H1 (cell line): ENCODE data around the gene ARL6IP4. TPM values are rescaled to one million over a fixed set of nuclear protein-coding genes. Genes with fewer than 3 reads are reported as not detected.

Experiments
- CTCF ChIA-PET: fragments of 300-600 bp; sonication (Branson Sonifier 250); formaldehyde crosslinking; loops from one replicate; lab custom pipeline; 2021; ENCODE audit not compliant: partially characterized antibody; lab: Charles Lee
- POLR2A ChIA-PET: fragments of 300-600 bp; sonication (Branson Sonifier 250); formaldehyde crosslinking; loops from one replicate; lab custom pipeline; 2021; ENCODE audit warnings: inconsistent platforms; ENCODE audit not compliant: partially characterized antibody; lab: Charles Lee
- DNase-seq, 2 experiments: peaks; one replicate each; pipeline versions ENCODE4 v3.0.0 to v3.0.0-alpha.2; 2010 to 2022; ENCODE audit warnings: low spot score in 2 of 2, low read depth in 1 of 2, mixed read lengths in 1 of 2
- FAIRE-seq: peaks from 2 replicates; lab custom pipeline; 2011; peaks lifted over from hg19 to GRCh38; lab: Jason Lieb, UNC
- H2AFZ ChIP-seq: 2 replicates; pipeline ENCODE4 v1.8.1; 2012; ENCODE audit warnings: low read length, inconsistent platforms
- H2AK5ac ChIP-seq: 2 replicates; pipeline ENCODE4 v1.6.1; 2013; ENCODE audit warnings: low read depth, low read length
- H2BK120ac ChIP-seq: replicated peaks from 2 replicates; pipeline ENCODE3; 2013; ENCODE audit warnings: low read depth, low read length, inconsistent platforms
- H2BK12ac ChIP-seq: 2 replicates; pipeline ENCODE4 v1.6.1; 2013; ENCODE audit warnings: low read depth, low read length
- H2BK15ac ChIP-seq: 2 replicates; pipeline ENCODE4 v1.6.1; 2013; ENCODE audit warnings: low read length
- H2BK20ac ChIP-seq: 2 replicates; pipeline ENCODE4 v1.6.1; 2013; ENCODE audit warnings: low read length
- H2BK5ac ChIP-seq: 2 replicates; pipeline ENCODE4 v1.6.1; 2013; ENCODE audit warnings: low read depth, low read length
- H3K14ac ChIP-seq: 2 replicates; pipeline ENCODE4 v1.6.1; 2013; ENCODE audit warnings: inconsistent platforms; ENCODE audit not compliant: insufficient read length
- H3K18ac ChIP-seq: 2 replicates; pipeline ENCODE4 v1.6.1; 2013; ENCODE audit warnings: low read length; ENCODE audit errors: extremely low read depth
- H3K23ac ChIP-seq: 2 replicates; pipeline ENCODE4 v1.6.1; 2013; ENCODE audit warnings: inconsistent platforms; ENCODE audit not compliant: insufficient read length
- H3K23me2 ChIP-seq: 2 replicates; pipeline ENCODE4 v1.6.1; 2013; ENCODE audit warnings: low read depth, low read length
- H3K27ac ChIP-seq: 2 replicates; pipeline ENCODE4 v1.6.1; 2011; ENCODE audit warnings: low read depth, low read length, inconsistent platforms
- H3K27me3 ChIP-seq, 4 experiments: replicated peaks in 1 of 4; 1 replicate in 1 of 4; 2 replicates in 3 of 4; pipeline versions ENCODE4 v1.6.1 to v1.8.1; 2011 to 2013; ENCODE audit warnings: low read length in 3 of 4, mild to moderate bottlenecking in 3 of 4, inconsistent platforms in 2 of 4, mixed read lengths in 2 of 4, moderate library complexity in 1 of 4; ENCODE audit not compliant: control insufficient read depth in 3 of 4, insufficient read depth in 3 of 4; ENCODE audit errors: extremely low read depth in 1 of 4
- H3K36me3 ChIP-seq, 4 experiments: 2 replicates each; pipeline versions ENCODE4 v1.6.1 to v1.8.1; 2011 to 2013; ENCODE audit warnings: mild to moderate bottlenecking in 4 of 4, low read length in 3 of 4, moderate library complexity in 2 of 4, control low read depth in 1 of 4, inconsistent platforms in 1 of 4; ENCODE audit not compliant: insufficient read depth in 4 of 4, control insufficient read depth in 2 of 4
- H3K4ac ChIP-seq: replicated peaks from 2 replicates; pipeline ENCODE3; 2013; ENCODE audit warnings: low read length, low read depth, mixed read lengths, inconsistent platforms; ENCODE audit not compliant: insufficient read length
- H3K4me1 ChIP-seq, 4 experiments: replicated peaks in 1 of 4; 1 replicate in 1 of 4; 2 replicates in 3 of 4; pipeline versions ENCODE4 v1.6.1 to v1.8.1; 2011 to 2013; ENCODE audit warnings: low read length in 3 of 4, inconsistent platforms in 2 of 4, mixed read lengths in 1 of 4; ENCODE audit not compliant: insufficient read depth in 4 of 4, control insufficient read depth in 3 of 4
- H3K4me2 ChIP-seq, 2 experiments: 2 replicates each; pipeline versions ENCODE4 v1.6.1 to v1.8.1; 2011 to 2013; ENCODE audit warnings: low read depth in 2 of 2, low read length in 2 of 2, control low read depth in 1 of 2, inconsistent platforms in 1 of 2, mild to moderate bottlenecking in 1 of 2; ENCODE audit not compliant: insufficient read depth in 1 of 2
- H3K4me3 ChIP-seq, 4 experiments: fragments of 200-600, 300-600 bp in 1 of 4; sonication (generic), shearing (Covaris generic), sonication (Bioruptor Twin) in 1 of 4; 2 replicates each; pipeline versions ENCODE4 v1.5.1 to v1.8.1; 2011 to 2016; ENCODE audit warnings: low read length in 4 of 4, low read depth in 3 of 4, control low read depth in 2 of 4, inconsistent platforms in 2 of 4, mild to moderate bottlenecking in 2 of 4, mixed read lengths in 1 of 4, moderate library complexity in 1 of 4; ENCODE audit not compliant: insufficient read depth in 2 of 4; ENCODE audit errors: extremely low read depth in 1 of 4
- H3K56ac ChIP-seq: replicated peaks from 2 replicates; pipeline ENCODE3; 2013; ENCODE audit warnings: low read depth, mild to moderate bottlenecking, mixed read lengths, low read length, inconsistent platforms; ENCODE audit not compliant: insufficient read length
- H3K79me1 ChIP-seq: 2 replicates; pipeline ENCODE4 v1.6.1; 2013; ENCODE audit warnings: low read depth, low read length, control low read depth
- H3K79me2 ChIP-seq, 2 experiments: 2 replicates each; pipeline versions ENCODE4 v1.6.1 to v1.8.1; 2012 to 2013; ENCODE audit warnings: low read length in 2 of 2, mild to moderate bottlenecking in 2 of 2, inconsistent platforms in 1 of 2; ENCODE audit not compliant: insufficient read depth in 2 of 2, control insufficient read depth in 1 of 2
- H3K9ac ChIP-seq, 4 experiments: replicated peaks in 1 of 4; 1 replicate in 1 of 4; 2 replicates in 3 of 4; pipeline versions ENCODE4 v1.6.1 to v1.8.1; 2011 to 2013; ENCODE audit warnings: low read depth in 3 of 4, low read length in 3 of 4, control low read depth in 2 of 4, mild to moderate bottlenecking in 2 of 4, moderate library complexity in 2 of 4, inconsistent platforms in 1 of 4; ENCODE audit errors: extremely low read depth in 1 of 4
- H3K9me3 ChIP-seq, 2 experiments: 2 replicates each; pipeline versions ENCODE4 v1.6.1 to v1.8.1; 2012 to 2013; ENCODE audit warnings: mild to moderate bottlenecking in 2 of 2, moderate library complexity in 2 of 2, control low read depth in 1 of 2, inconsistent platforms in 1 of 2, low read depth in 1 of 2, low read length in 1 of 2, mixed read lengths in 1 of 2; ENCODE audit not compliant: insufficient read depth in 2 of 2
- H4K20me1 ChIP-seq, 2 experiments: replicated peaks in 1 of 2; 2 replicates each; pipeline versions ENCODE3 to v1.8.1; 2011 to 2013; ENCODE audit warnings: inconsistent platforms in 2 of 2, low read length in 2 of 2, mild to moderate bottlenecking in 1 of 2; ENCODE audit not compliant: insufficient read depth in 2 of 2, control insufficient read depth in 1 of 2
- H4K5ac ChIP-seq: 2 replicates; pipeline ENCODE4 v1.6.1; 2013; ENCODE audit warnings: low read length, low read depth, mixed read lengths, inconsistent platforms; ENCODE audit not compliant: insufficient read length
- H4K8ac ChIP-seq: 2 replicates; pipeline ENCODE4 v1.8.0; 2013; ENCODE audit warnings: mild to moderate bottlenecking, moderate library complexity, low read length, inconsistent platforms; ENCODE audit not compliant: insufficient read depth; ENCODE audit errors: extremely low read depth
- H4K91ac ChIP-seq: replicated peaks from 2 replicates; pipeline ENCODE3; 2013; ENCODE audit warnings: low read length, mixed read lengths, inconsistent platforms; ENCODE audit not compliant: insufficient read length
- BACH1 ChIP-seq: IDR thresholded peaks from 2 replicates; pipeline ENCODE4 v1.6.1; 2012; ENCODE audit warnings: low read length, improper control_type of control experiment
- CEBPB ChIP-seq: IDR thresholded peaks from 2 replicates; pipeline ENCODE4 v1.6.1; 2012; ENCODE audit warnings: low read depth, low read length
- CHD2 ChIP-seq: IDR thresholded peaks from 2 replicates; pipeline ENCODE4 v1.6.1; 2012; ENCODE audit warnings: low read length, improper control_type of control experiment
- CTBP2 ChIP-seq: IDR thresholded peaks from 2 replicates; pipeline ENCODE4 v1.7.0; 2011; ENCODE audit warnings: borderline replicate concordance, mild to moderate bottlenecking, moderate library complexity, mixed read lengths, low read length; ENCODE audit not compliant: insufficient read depth, insufficient read length
- EP300 ChIP-seq, 2 experiments: IDR thresholded peaks; 1 replicate in 1 of 2; 2 replicates in 1 of 2; pipeline ENCODE4 v1.6.1; 2011 to 2012; ENCODE audit warnings: low read depth in 2 of 2, low read length in 2 of 2, mild to moderate bottlenecking in 2 of 2, borderline replicate concordance in 1 of 2, inconsistent platforms in 1 of 2, moderate library complexity in 1 of 2
- JUN ChIP-seq: IDR thresholded peaks from 2 replicates; pipeline ENCODE4 v1.6.1; 2011; ENCODE audit warnings: low read depth, mild to moderate bottlenecking, improper control_type of control experiment, low read length
- PHF8 ChIP-seq: fragments of 200-600 bp; sonication (generic); conservative IDR thresholded peaks from 2 replicates; pipeline ENCODE4 v1.7.1; 2012; ENCODE audit warnings: low read depth, mild to moderate bottlenecking, inconsistent platforms, low read length, moderate library complexity
- RFX5 ChIP-seq: IDR thresholded peaks from 2 replicates; pipeline ENCODE4 v1.6.1; 2011; ENCODE audit warnings: low read depth, low read length, improper control_type of control experiment, borderline replicate concordance
- RNF2 ChIP-seq: fragments of 200-900, 300-1000 bp; sonication (generic); IDR thresholded peaks from 2 replicates; pipeline ENCODE4 v1.7.1; 2016; ENCODE audit warnings: borderline replicate concordance, low read depth, mild to moderate bottlenecking, antibody characterized with exemption, low read length; ENCODE audit not compliant: poor library complexity, severe bottlenecking; ENCODE audit errors: missing control alignments
- SP4 ChIP-seq: IDR thresholded peaks from 2 replicates; pipeline ENCODE4 v1.6.1; 2012; ENCODE audit warnings: low read length, inconsistent platforms
- SRF ChIP-seq: IDR thresholded peaks from 2 replicates; pipeline ENCODE4 v1.6.1; 2011; ENCODE audit warnings: mild to moderate bottlenecking, low read depth, low read length, moderate library complexity
- WGBS, 2 experiments: shearing (Covaris generic) in 1 of 2; methylation state at CpG; one replicate each; pipeline versions ENCODE4 v1.1.6 to v1.1.7; 2013 to 2015; ENCODE audit warnings: low lambda C conversion rate in 2 of 2, mixed read lengths in 2 of 2, inconsistent platforms in 1 of 2, low coverage in 1 of 2, missing lambda C conversion rate in 1 of 2; ENCODE audit not compliant: insufficient replicate concordance in 2 of 2, insufficient coverage in 1 of 2, insufficient read length in 1 of 2; ENCODE audit errors: extremely low coverage in 1 of 2, missing lambda C conversion rate in 1 of 2; 5-methylcytosine and 5-hydroxymethylcytosine counted together
- polyA plus RNA-seq, 7 experiments: library from polyadenylated mRNA; depleted of rRNA in 3 of 7; stranded (reverse) in 5 of 7; unstranded in 2 of 7; fragments of >200 nt in 5 of 7; fragments of 200-250 nt in 2 of 7; gene quantifications; 1 replicate in 5 of 7; 2 replicates in 1 of 7; 4 replicates in 1 of 7; pipeline versions ENCODE4 v1.2.1 to v1.2.3, GENCODE V29; 2011 to 2013; ENCODE audit warnings: missing spikeins in 2 of 7, mixed read lengths in 2 of 7
- total RNA-seq: library from RNA; stranded (reverse); fragmentation: NEBNext Ultra II Directional; extraction: Animal tissue kit (Norgen Biotek cat#: 25700); gene quantifications from 2 replicates; pipeline ENCODE4 v1.2.1, GENCODE V29; 2021
- TF ChIP-seq, protein P1 (sequence below): IDR thresholded peaks from 2 replicates; pipeline ENCODE4 v1.6.1; 2012; ENCODE audit warnings: inconsistent platforms

Gene ARL6IP4
- total and polyA plus RNA-seq, 2 of the 8 experiments (the other 6 are each of a cell fraction or from before 2014, with no cell fraction given) = 76.4 to 109 TPM

GRCh38 chr12:123017753-123018152, 37.3 kb downstream of the ARL6IP4 start:
- POLR2A ChIA-PET = no interaction called here
- no peak overlapping the region for H4K5ac ChIP-seq
- no peak overlapping the region for H2BK20ac ChIP-seq

More at GRCh38 chr12:123017753-123018152, 37.3 kb downstream of the ARL6IP4 start:
- FAIRE-seq (no peak), DNase-seq (no peak)
- Histone ChIP-seq H3K27me3 (no peaks in the 10 kb centered on the region), H3K56ac (no peak overlapping the region), H3K4me3 (no peak overlapping the region), H3K9ac (no peak overlapping the region), H4K20me1 (no peaks in the 10 kb centered on the region), H2BK12ac (no peak overlapping the region), H2BK120ac (no peak overlapping the region), H3K4me1 (no peaks in the 10 kb centered on the region), H3K4me2 (no peak overlapping the region), H2AFZ (no peak overlapping the region), H4K8ac (no peak overlapping the region), H2BK5ac (no peak overlapping the region), H3K27ac (no peak overlapping the region), H3K36me3 (no peaks in the 10 kb centered on the region), H2BK15ac (no peak overlapping the region), H3K4ac (no peak overlapping the region), H4K91ac (no peak overlapping the region), H2AK5ac (no peak overlapping the region), H3K18ac (no peak overlapping the region), H3K14ac (no peak overlapping the region), H3K79me2 (no peaks in the 10 kb centered on the region), H3K9me3 (no peaks in the 10 kb centered on the region; a peak in 1 of 4 replicates), H3K23me2 (no peaks in the 10 kb centered on the region), H3K79me1 (no peaks in the 10 kb centered on the region), H3K23ac (no peak overlapping the region)
- no CpG with 5 or more reads among the region's 1 CpG for WGBS, 2 experiments
- CTCF ChIA-PET = interaction anchor here (3.5 kb wide), 1 partner anchor 26 kb away, joined by 9 read pairs; no protein-coding TSS in a partner anchor
- TF ChIP-seq SRF = no peak
- TF ChIP-seq BACH1 = no peak
- TF ChIP-seq PHF8 = no peak
- no peak for TF ChIP-seq CTBP2
- no peak for TF ChIP-seq RNF2
- no peak for TF ChIP-seq CEBPB
- TF ChIP-seq EP300 (IDR thresholded peaks at IDR 0.05; ENCODE audit: borderline replicate concordance in 1 of 2, low read depth in 2 of 2, low read length in 2 of 2) = no peak
- TF ChIP-seq SP4 = no peak
- TF ChIP-seq RFX5 = no peak
- TF ChIP-seq, protein P1, sequence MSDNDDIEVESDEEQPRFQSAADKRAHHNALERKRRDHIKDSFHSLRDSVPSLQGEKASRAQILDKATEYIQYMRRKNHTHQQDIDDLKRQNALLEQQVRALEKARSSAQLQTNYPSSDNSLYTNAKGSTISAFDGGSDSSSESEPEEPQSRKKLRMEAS = no peak
- no peak for TF ChIP-seq CHD2
- TF ChIP-seq JUN = no peak
